Panc1 (cell line): ENCODE results near the gene NREP.

Source experiments
- CTCF ChIP-seq: fragments of 450-650 bp; IDR thresholded peaks from 2 replicates; pipeline ENCODE4 v1.5.1; 2017; ENCODE audit warnings: mild to moderate bottlenecking
- POLR2AphosphoS5 ChIP-seq: IDR thresholded peaks from 2 replicates; pipeline ENCODE4 v1.6.1; 2012; ENCODE audit warnings: mild to moderate bottlenecking, low read depth, low read length, moderate library complexity
- TCF7L2 ChIP-seq: IDR thresholded peaks from 2 replicates; pipeline ENCODE4 v1.6.1; 2011; ENCODE audit warnings: mild to moderate bottlenecking, low read depth, low read length, inconsistent platforms

- TF ChIP-seq CTCF (no peak), TCF7L2 (no peak), POLR2AphosphoS5 (no peak)
Observed at GRCh38 chr5:111753884-111754589, 3.0 kb downstream of the NREP start.
